ENCODE measurements around the gene ROBO1. TPM values are rescaled to one million over a fixed set of nuclear protein-coding genes. Genes with fewer than 3 reads are reported as not detected.
"Not testable (repeated sequence)": the region's sequence is repeated elsewhere in the genome, so short reads cannot be mapped to it uniquely, and the experiment has no call there.

ROBO1 gene
- total RNA-seq, 1 donor from 2014 or later, result 31.7 TPM

DNA sequence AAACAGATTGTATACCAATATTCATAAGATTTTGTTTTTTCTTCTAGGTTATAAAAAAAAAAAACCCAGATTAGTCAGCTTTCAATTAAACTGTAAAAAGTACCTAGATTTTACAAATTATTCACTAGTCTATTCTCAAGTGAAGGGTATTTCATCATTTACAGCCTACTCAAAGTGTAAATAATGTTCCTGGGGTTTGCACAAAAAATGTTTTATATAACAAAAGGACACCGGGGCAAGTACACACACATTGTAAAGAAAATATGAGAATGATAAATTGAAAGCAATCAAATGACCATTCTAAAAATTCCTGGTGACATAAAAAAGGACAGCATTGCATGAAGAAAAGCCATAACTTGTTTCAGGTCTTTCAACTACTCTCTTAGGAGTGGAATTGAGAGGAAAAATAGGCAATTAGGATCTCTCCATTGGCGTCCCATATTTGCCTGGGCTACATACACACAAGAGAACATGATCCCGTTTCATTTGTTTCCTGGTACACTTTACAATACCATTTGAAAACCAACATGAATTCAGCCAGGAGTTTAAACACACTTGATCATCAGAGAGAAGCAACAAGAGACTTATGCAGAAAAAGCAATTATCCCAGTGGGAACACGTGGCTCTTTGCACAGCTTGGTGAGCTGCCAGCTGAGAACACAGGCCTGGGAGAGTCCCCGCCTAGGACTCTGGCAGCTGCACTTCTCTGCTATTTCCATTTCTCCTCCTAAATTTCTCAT is 1039.2 kb downstream of the ROBO1 start:
- DNase-seq (ENCODE audit: low read depth), result no peak
- H3K36me3 ChIP-seq (ENCODE audit: control insufficient read depth, insufficient read depth, low read length), result no peaks in the 10 kb centered on the region
- TF ChIP-seq, protein P1, sequence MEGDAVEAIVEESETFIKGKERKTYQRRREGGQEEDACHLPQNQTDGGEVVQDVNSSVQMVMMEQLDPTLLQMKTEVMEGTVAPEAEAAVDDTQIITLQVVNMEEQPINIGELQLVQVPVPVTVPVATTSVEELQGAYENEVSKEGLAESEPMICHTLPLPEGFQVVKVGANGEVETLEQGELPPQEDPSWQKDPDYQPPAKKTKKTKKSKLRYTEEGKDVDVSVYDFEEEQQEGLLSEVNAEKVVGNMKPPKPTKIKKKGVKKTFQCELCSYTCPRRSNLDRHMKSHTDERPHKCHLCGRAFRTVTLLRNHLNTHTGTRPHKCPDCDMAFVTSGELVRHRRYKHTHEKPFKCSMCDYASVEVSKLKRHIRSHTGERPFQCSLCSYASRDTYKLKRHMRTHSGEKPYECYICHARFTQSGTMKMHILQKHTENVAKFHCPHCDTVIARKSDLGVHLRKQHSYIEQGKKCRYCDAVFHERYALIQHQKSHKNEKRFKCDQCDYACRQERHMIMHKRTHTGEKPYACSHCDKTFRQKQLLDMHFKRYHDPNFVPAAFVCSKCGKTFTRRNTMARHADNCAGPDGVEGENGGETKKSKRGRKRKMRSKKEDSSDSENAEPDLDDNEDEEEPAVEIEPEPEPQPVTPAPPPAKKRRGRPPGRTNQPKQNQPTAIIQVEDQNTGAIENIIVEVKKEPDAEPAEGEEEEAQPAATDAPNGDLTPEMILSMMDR (IDR thresholded peaks at IDR 0.05; ENCODE audit: insufficient read depth, low read length, poor library complexity, severe bottlenecking), result no peak
- no peak overlapping the region for H3K4me3 ChIP-seq (ENCODE audit: low read depth, low read length)
- H3K27me3 ChIP-seq (ENCODE audit: control insufficient read depth, insufficient read depth, low read length), result no peaks in the 10 kb centered on the region

DNA sequence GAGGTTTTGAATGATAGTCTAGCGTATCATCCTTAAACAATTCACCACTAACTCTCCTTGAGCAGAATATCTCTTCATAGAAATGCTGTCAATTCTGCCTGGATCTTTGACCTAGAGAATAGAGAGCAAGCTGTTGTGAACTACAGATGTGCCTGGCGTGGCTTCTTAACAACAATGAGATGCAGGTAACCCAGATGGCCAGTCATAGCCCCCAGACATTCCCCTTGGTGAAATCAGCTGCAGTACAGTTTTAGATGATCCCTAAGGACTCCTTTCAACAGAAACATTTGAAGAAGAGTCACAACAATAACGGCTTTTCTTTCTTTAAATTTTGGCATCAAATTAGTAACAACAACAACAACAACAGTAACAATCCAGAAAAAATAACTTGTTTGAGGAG is 1041.3 kb downstream of the ROBO1 start:
- no peaks in the 10 kb centered on the region for H3K36me3 ChIP-seq (ENCODE audit: control insufficient read depth, insufficient read depth, low read length)
- no peaks in the 10 kb centered on the region for H3K27me3 ChIP-seq (ENCODE audit: control insufficient read depth, insufficient read depth, low read length)
- TF ChIP-seq, protein P1 (IDR thresholded peaks at IDR 0.05; ENCODE audit: insufficient read depth, low read length, poor library complexity, severe bottlenecking), result no peak
- no peak overlapping the region for H3K4me3 ChIP-seq (ENCODE audit: low read depth, low read length)
- DNase-seq (ENCODE audit: low read depth), result no peak

DNA sequence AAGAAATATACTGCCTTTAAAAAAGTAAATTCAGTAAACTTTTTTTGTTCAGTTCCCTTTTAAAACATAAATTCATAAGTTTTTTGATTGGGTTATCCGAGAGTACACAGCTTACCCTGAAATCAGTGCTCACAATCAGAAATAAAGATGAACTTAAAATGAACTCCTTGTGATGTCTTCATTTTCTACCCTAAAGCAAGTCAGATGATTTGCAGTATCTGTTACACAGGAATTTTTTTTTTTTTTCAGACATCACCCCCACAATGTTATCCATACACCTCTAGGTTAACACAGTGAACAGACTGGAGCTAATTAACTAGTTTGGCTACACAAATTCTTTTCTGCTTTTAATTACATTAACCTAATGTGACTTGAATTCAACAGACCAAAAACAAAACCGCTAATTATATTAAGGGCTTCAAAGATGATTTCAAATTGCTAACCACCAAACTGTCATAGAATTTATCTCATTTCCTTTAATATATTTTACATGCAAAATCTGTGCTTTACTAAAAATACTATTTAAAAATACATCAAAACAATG is 1042.0 kb downstream of the ROBO1 start:
- H3K4me3 ChIP-seq (ENCODE audit: low read depth, low read length), result no peak overlapping the region
- TF ChIP-seq, protein P1 (IDR thresholded peaks at IDR 0.05; ENCODE audit: insufficient read depth, low read length, poor library complexity, severe bottlenecking), result no peak
- no peaks in the 10 kb centered on the region for H3K27me3 ChIP-seq (ENCODE audit: control insufficient read depth, insufficient read depth, low read length)
- DNase-seq (ENCODE audit: low read depth), result no peak
- H3K36me3 ChIP-seq (ENCODE audit: control insufficient read depth, insufficient read depth, low read length), result no peaks in the 10 kb centered on the region

DNA sequence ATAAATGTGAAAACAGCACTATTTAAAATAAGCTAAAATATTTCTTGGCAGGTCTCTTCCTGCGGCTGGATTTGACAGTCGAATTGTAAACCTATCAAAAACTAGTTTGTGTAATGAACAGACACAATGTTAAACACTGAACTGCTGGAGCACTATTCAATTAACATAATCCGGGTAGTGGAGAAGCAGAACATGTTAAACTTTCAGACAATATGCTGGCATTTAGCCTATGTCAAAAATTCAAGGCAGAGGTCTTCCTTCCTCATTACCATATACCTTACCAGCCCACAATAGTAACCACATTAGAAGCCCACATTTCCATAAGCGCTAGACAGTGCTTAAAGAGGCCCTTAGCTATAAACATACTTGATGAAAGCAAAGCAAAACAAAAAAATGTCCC is 1042.9 kb downstream of the ROBO1 start:
- no peak for DNase-seq (ENCODE audit: low read depth)
- Histone ChIP-seq H3K27me3 (ENCODE audit: control insufficient read depth, insufficient read depth, low read length) (no peaks in the 10 kb centered on the region), H3K4me3 (ENCODE audit: low read depth, low read length) (no peak overlapping the region), H3K36me3 (ENCODE audit: control insufficient read depth, insufficient read depth, low read length) (no peaks in the 10 kb centered on the region)
- TF ChIP-seq, protein P1 (IDR thresholded peaks at IDR 0.05; ENCODE audit: insufficient read depth, low read length, poor library complexity, severe bottlenecking), result no peak

DNA sequence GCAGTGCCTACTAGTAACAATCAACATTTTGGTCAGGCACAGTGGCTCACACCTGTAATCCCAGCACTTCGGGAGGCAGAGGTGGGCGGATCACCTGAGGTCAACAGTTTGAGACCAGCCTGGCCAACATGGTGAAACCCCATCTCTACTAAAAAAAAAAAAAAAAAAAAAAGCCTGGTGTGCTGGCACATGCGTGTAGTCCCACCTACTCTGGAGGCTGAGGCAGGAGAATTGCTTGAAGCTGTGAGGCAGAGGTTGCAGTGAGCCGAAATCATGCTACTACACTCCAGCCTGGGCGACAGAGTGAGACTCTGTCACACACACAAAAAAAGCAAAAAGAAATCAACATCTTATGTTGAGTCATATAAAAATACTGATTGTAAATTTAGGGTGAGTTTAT is 1043.4 kb downstream of the ROBO1 start:
- not testable (repeated sequence) for H3K4me3 ChIP-seq (ENCODE audit: low read depth, low read length); H3K27me3 ChIP-seq (ENCODE audit: control insufficient read depth, insufficient read depth, low read length); DNase-seq (ENCODE audit: low read depth); H3K36me3 ChIP-seq (ENCODE audit: control insufficient read depth, insufficient read depth, low read length)

DNA sequence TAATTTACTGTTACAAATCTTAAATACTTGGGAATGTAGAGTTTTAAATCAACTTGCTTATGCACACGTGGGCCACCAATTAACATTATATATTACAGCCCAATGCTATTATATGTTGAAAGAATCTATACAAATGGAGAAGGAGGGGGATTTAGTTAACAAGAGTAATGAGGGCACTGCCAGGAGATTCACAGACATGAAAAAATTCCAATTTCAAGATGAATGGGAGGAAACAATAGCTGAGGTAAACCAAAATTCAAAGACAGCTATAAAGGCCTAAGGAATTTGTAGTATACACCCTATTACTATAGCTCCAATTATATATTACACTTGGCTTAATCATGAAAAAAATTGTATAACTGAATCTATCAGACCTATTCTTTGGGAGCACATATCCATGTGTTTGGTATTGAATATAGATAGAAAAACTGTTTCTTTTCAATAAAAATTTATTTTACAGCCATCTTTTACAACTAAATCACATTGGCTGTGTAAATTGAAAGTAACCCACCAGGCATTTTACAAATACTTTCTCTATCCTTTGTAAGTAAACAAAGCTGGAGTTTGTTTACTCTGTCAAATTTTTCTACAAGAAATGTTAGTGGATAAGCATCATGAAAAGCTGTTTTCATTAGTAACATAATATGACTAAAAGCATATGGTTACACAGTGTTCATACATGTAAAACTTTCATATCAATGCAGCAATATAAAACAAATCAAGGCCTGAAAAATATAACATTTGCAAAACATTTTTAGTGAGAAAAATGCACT is 1045.8 kb downstream of the ROBO1 start:
- no peak for DNase-seq (ENCODE audit: low read depth)
- TF ChIP-seq, protein P1 (IDR thresholded peaks at IDR 0.05; ENCODE audit: insufficient read depth, low read length, poor library complexity, severe bottlenecking), result no peak
- Histone ChIP-seq H3K36me3 (ENCODE audit: control insufficient read depth, insufficient read depth, low read length) (no peaks in the 10 kb centered on the region), H3K4me3 (ENCODE audit: low read depth, low read length) (no peak overlapping the region), H3K27me3 (ENCODE audit: control insufficient read depth, insufficient read depth, low read length) (no peaks in the 10 kb centered on the region)
